ENCODE data around the gene WASF2. TPM values are rescaled to one million over a fixed set of nuclear protein-coding genes. Genes with fewer than 3 reads are reported as not detected.

Gene WASF2
- total and polyA plus RNA-seq, 4 donors = 27.2 to 164 (median 101) TPM

GRCh38 chr1:27381969-27382762, 107.8 kb downstream of the WASF2 start:
- H3K4me1 ChIP-seq (ENCODE audit: control insufficient read depth in 1 of 2, insufficient read depth in 2 of 2, low read length in 2 of 2) = no peaks in the 10 kb centered on the region
- 80 to 82% methylated on average over 15 to 18 of the region's 18 CpGs for WGBS, 2 donors
- no peaks in the 10 kb centered on the region for H3K9me3 ChIP-seq (ENCODE audit: control insufficient read depth, low read length)
- no peak overlapping the region for H3K4me3 ChIP-seq (ENCODE audit: low read length in 2 of 2)
- ATAC-seq (ENCODE audit: low FRiP score) (no peak), DNase-seq (no peak)
- no peaks in the 10 kb centered on the region for H3K27me3 ChIP-seq (ENCODE audit: control insufficient read depth in 1 of 2, insufficient read depth in 2 of 2, low read length in 1 of 2)
- no peaks in the 10 kb centered on the region for H3K36me3 ChIP-seq (ENCODE audit: control insufficient read depth in 1 of 2, insufficient read depth in 2 of 2, low read length in 1 of 2)
- intact Hi-C loops (cut with DNase I) = no loop called here
- no peak overlapping the region for H3K27ac ChIP-seq (ENCODE audit: low read depth in 1 of 2, low read length in 2 of 2)

DNA sequence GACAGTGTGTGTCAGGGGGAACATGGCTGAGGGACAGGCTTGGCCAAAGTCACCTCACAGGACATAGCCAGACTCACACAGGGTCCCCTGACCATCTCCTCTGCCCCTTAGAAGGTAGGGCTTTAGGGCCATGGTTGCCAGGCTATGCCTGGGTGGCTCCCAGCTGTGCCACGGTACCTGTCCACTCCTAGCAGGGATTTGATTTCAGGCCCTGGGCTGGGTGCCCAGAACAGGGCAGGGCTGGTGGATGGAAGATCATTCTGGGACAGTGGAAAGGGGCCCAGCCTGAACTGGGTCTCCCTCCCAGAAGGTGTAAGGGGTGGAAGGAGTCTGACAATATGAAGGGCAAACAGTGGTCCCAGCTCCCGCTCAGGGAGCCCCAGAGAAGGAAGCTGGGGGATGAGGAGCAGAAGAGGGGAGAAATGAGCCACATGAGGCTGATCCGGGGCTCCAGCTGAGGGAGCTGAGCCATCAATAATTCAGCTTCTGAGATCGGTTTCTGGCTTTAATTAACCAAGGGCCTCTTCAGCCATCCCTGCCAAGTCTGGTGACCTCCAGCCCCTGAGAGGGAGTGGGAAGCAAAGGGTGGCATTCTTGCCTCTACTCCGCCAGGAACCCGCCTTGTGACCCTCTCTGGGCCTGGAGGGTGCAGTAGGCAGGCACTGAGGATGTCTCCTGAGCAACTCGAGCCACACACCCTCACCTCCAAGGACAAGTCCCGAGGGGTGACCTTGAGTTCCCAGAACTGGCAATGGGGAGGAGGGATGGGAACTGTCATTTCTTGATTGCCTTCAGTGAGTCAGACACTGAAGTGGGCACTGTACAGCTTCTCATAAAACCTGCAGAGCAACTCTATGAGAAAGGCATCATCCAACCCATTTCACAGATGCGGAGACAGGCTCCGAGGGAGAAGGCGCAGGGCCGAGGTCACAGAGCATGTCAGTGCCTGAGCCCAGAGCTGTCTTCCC, 108.9 kb downstream of the WASF2 start:
- H3K36me3 ChIP-seq (ENCODE audit: control insufficient read depth in 1 of 2, insufficient read depth in 2 of 2, low read length in 1 of 2) = no peaks in the 10 kb centered on the region
- no peaks in the 10 kb centered on the region for H3K4me1 ChIP-seq (ENCODE audit: control insufficient read depth in 1 of 2, insufficient read depth in 2 of 2, low read length in 2 of 2)
- H3K27me3 ChIP-seq (ENCODE audit: control insufficient read depth in 1 of 2, insufficient read depth in 2 of 2, low read length in 1 of 2) = no peaks in the 10 kb centered on the region
- no peak overlapping the region for H3K27ac ChIP-seq (ENCODE audit: low read depth in 1 of 2, low read length in 2 of 2)
- WGBS, 2 donors = 87 to 89% methylated on average over 12 of the region's 12 CpGs
- intact Hi-C loops (cut with DNase I) = no loop called here
- DNase-seq (no peak), ATAC-seq (ENCODE audit: low FRiP score) (no peak)
- no peaks in the 10 kb centered on the region for H3K9me3 ChIP-seq (ENCODE audit: control insufficient read depth, low read length)
- no peak overlapping the region for H3K4me3 ChIP-seq (ENCODE audit: low read length in 2 of 2)

- no peaks in the 10 kb centered on the region for H3K36me3 ChIP-seq (ENCODE audit: control insufficient read depth in 1 of 2, insufficient read depth in 2 of 2, low read length in 1 of 2)
- H3K4me3 ChIP-seq (ENCODE audit: low read length in 2 of 2) = no peak overlapping the region
- WGBS, 2 donors = 88 to 94% methylated on average over 3 to 4 of the region's 4 CpGs
- H3K27ac ChIP-seq (ENCODE audit: low read depth in 1 of 2, low read length in 2 of 2) = no peak overlapping the region
- H3K4me1 ChIP-seq (ENCODE audit: control insufficient read depth in 1 of 2, insufficient read depth in 2 of 2, low read length in 2 of 2) = no peaks in the 10 kb centered on the region
- intact Hi-C loops (cut with DNase I) = no loop called here
- ATAC-seq (ENCODE audit: low FRiP score) = no peak
- DNase-seq = no peak
- no peaks in the 10 kb centered on the region for H3K27me3 ChIP-seq (ENCODE audit: control insufficient read depth in 1 of 2, insufficient read depth in 2 of 2, low read length in 1 of 2)
- no peaks in the 10 kb centered on the region for H3K9me3 ChIP-seq (ENCODE audit: control insufficient read depth, low read length)
Observed at GRCh38 chr1:27380224-27380623, 109.7 kb downstream of the WASF2 start.

DNA sequence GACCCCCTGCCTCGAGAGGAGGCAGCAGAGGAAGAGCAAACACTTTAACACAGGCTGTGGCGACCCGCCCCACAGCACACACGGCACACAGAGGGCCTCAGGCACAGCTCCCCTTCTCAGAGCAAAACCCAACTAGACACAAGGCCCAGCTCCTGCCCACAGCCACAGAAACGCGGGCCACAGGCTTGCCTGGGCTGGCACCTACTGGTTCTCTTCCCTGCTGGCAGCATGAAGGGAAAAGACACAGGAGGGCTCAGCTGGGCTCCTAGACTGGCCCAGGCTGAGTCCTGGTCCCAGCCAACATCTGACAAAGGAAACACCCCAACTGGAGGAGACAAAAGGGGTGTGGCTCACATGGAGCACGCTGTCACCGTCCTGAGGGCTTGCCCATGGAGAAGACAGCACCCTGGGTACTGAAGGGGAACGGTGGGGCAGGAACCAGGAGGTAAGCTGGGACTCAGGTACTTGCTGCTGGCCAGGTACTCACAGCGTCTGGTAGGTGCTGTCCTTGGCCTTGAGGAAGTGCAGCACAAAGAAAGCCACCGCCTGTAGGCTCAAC, 110.3 kb downstream of the WASF2 start:
- Histone ChIP-seq H3K9me3 (ENCODE audit: control insufficient read depth, low read length) (no peaks in the 10 kb centered on the region), H3K36me3 (ENCODE audit: control insufficient read depth in 1 of 2, insufficient read depth in 2 of 2, low read length in 1 of 2) (no peaks in the 10 kb centered on the region), H3K4me1 (ENCODE audit: control insufficient read depth in 1 of 2, insufficient read depth in 2 of 2, low read length in 2 of 2) (no peaks in the 10 kb centered on the region), H3K27me3 (ENCODE audit: control insufficient read depth in 1 of 2, insufficient read depth in 2 of 2, low read length in 1 of 2) (no peaks in the 10 kb centered on the region), H3K4me3 (ENCODE audit: low read length in 2 of 2) (no peak overlapping the region), H3K27ac (ENCODE audit: low read depth in 1 of 2, low read length in 2 of 2) (no peak overlapping the region)
- 91 to 94% methylated on average over 11 of the region's 11 CpGs for WGBS, 2 donors
- ATAC-seq (ENCODE audit: low FRiP score) (no peak), DNase-seq (no peak)
- intact Hi-C loops (cut with DNase I) = no loop called here

DNA sequence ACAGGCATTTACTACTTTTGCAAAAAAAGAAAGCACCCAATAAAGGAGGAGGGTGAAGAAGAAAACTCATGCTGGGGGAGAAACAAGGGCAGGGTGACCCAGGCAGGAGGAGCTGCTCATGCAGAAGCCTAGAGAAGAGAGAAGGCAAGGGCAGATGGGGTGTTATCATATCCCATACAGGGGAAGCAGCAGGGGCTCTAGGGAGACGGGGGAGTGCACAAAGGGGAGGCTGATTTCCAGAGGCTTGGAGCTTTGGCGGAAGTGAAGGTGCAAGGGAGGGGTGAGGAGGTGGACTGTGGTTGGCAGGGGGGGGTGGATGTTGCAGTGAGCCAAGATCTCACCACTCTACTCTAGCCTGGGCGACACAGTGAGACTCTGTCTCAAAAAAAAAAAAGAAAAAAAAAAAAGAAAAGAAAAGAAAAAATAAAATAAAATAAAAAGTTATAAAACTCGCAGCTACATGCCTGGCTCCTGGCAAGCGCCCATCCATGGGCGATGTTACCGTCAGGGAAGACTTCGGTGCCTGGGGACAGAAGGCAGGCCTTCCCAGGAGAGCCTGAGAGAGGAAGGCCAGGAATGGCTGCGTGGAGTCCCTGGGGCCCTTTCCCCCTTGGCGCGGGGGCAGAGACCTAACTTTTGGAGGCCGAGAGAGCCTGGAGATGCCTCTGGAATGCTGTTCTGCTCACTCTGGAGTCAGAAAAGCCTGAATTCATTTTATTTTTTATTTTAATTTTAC, 112.0 kb downstream of the WASF2 start:
- no peak for ATAC-seq (ENCODE audit: low FRiP score)
- Histone ChIP-seq H3K36me3 (ENCODE audit: control insufficient read depth in 1 of 2, insufficient read depth in 2 of 2, low read length in 1 of 2) (no peaks in the 10 kb centered on the region), H3K27me3 (ENCODE audit: control insufficient read depth in 1 of 2, insufficient read depth in 2 of 2, low read length in 1 of 2) (no peaks in the 10 kb centered on the region), H3K4me1 (ENCODE audit: control insufficient read depth in 1 of 2, insufficient read depth in 2 of 2, low read length in 2 of 2) (no peaks in the 10 kb centered on the region), H3K9me3 (ENCODE audit: control insufficient read depth, low read length) (no peaks in the 10 kb centered on the region), H3K4me3 (ENCODE audit: low read length in 2 of 2) (no peak overlapping the region), H3K27ac (ENCODE audit: low read depth in 1 of 2, low read length in 2 of 2) (no peak overlapping the region)
- 69% methylated on average over 12 of the region's 12 CpGs for WGBS, 2 donors
- DNase-seq = no peak
- intact Hi-C loops (cut with DNase I) = no loop called here

GRCh38 chr1:27374362-27375086, 115.4 kb downstream of the WASF2 start, which contains the start of gene FCN3:
Gene FCN3 (minus strand): TSS chr1:27374824. CDS start chr1:27374818, 6 bp downstream.
- H3K4me1 ChIP-seq (ENCODE audit: control insufficient read depth in 1 of 2, insufficient read depth in 2 of 2, low read length in 2 of 2) = no peaks in the 10 kb centered on the region
- H3K9me3 ChIP-seq (ENCODE audit: control insufficient read depth, low read length) = no peaks in the 10 kb centered on the region
- H3K36me3 ChIP-seq (ENCODE audit: control insufficient read depth in 1 of 2, insufficient read depth in 2 of 2, low read length in 1 of 2) = no peaks in the 10 kb centered on the region
- H3K27me3 ChIP-seq (ENCODE audit: control insufficient read depth in 1 of 2, insufficient read depth in 2 of 2, low read length in 1 of 2) = no peaks in the 10 kb centered on the region
- H3K27ac ChIP-seq (ENCODE audit: low read depth in 1 of 2, low read length in 2 of 2) = no peak within 1 kb of the TSS
- no peak within 1 kb of the TSS for H3K4me3 ChIP-seq (ENCODE audit: low read length in 2 of 2)
- peak; percentile 15 for ATAC-seq (ENCODE audit: low FRiP score)
- intact Hi-C loops (cut with DNase I) = no loop called here
- DNase-seq = no peak
- WGBS, 2 donors = 83 to 90% methylated on average over 4 of the region's 4 CpGs

- H3K4me3 ChIP-seq (ENCODE audit: low read length in 2 of 2) = no peak overlapping the region
- no peak overlapping the region for H3K27ac ChIP-seq (ENCODE audit: low read depth in 1 of 2, low read length in 2 of 2)
- WGBS, 2 donors = 90 to 91% methylated on average over 11 of the region's 11 CpGs
- ATAC-seq (ENCODE audit: low FRiP score) (no peak), DNase-seq (no peak)
- H3K27me3 ChIP-seq (ENCODE audit: control insufficient read depth in 1 of 2, insufficient read depth in 2 of 2, low read length in 1 of 2) = no peaks in the 10 kb centered on the region
- no peaks in the 10 kb centered on the region for H3K36me3 ChIP-seq (ENCODE audit: control insufficient read depth in 1 of 2, insufficient read depth in 2 of 2, low read length in 1 of 2)
- intact Hi-C loops (cut with DNase I) = no loop called here
- no peaks in the 10 kb centered on the region for H3K9me3 ChIP-seq (ENCODE audit: control insufficient read depth, low read length)
- H3K4me1 ChIP-seq (ENCODE audit: control insufficient read depth in 1 of 2, insufficient read depth in 2 of 2, low read length in 2 of 2) = no peaks in the 10 kb centered on the region
Observed at GRCh38 chr1:27372808-27373690, 116.9 kb downstream of the WASF2 start.

All from aorta (tissue), 5 donors.